Endodermal cell (in vitro differentiated cells): ENCODE results near the gene NFATC2. TPM values are rescaled to one million over a fixed set of nuclear protein-coding genes. Genes with fewer than 3 reads are reported as not detected.

Experiments used
- DNase-seq: peaks from one replicate; pipeline ENCODE4 v3.0.0-alpha.2; 2017
- H3K27ac ChIP-seq: 2 replicates; pipeline ENCODE4 v1.5.1; 2013; ENCODE audit warnings: mild to moderate bottlenecking, low read depth, low read length, moderate library complexity
- H3K27me3 ChIP-seq: 2 replicates; pipeline ENCODE4 v1.6.1; 2013; ENCODE audit warnings: mild to moderate bottlenecking, low read length, moderate library complexity; ENCODE audit not compliant: insufficient read depth, control insufficient read depth, poor library complexity, severe bottlenecking
- H3K36me3 ChIP-seq: 2 replicates; pipeline ENCODE4 v1.7.0; 2013; ENCODE audit warnings: mild to moderate bottlenecking, low read length, moderate library complexity; ENCODE audit not compliant: control insufficient read depth, insufficient read depth
- H3K4me1 ChIP-seq: one replicate; pipeline ENCODE4 v1.7.0; 2013; ENCODE audit warnings: low read length; ENCODE audit not compliant: control insufficient read depth, insufficient read depth
- H3K4me3 ChIP-seq: 2 replicates; pipeline ENCODE4 v1.5.1; 2013; ENCODE audit warnings: mild to moderate bottlenecking, low read length, moderate library complexity
- H3K9ac ChIP-seq: 2 replicates; pipeline ENCODE4 v1.6.1; 2013; ENCODE audit warnings: mild to moderate bottlenecking, low read length, moderate library complexity; ENCODE audit not compliant: poor library complexity, severe bottlenecking; ENCODE audit errors: extremely low read depth
- H3K9me3 ChIP-seq: 2 replicates; pipeline ENCODE4 v1.6.1; 2013; ENCODE audit warnings: mild to moderate bottlenecking, low read length, moderate library complexity; ENCODE audit not compliant: control insufficient read depth
- H3K27ac Mint-ChIP-seq: 2 replicates; pipeline ENCODE4 v1.8.0; 2020; ENCODE audit warnings: mixed read lengths
- H3K27me3 Mint-ChIP-seq: 2 replicates; pipeline ENCODE4 v1.8.0; 2021; ENCODE audit warnings: mild to moderate bottlenecking, mixed read lengths; ENCODE audit not compliant: insufficient read depth
- H3K36me3 Mint-ChIP-seq: 2 replicates; pipeline ENCODE4 v1.8.0; 2020; ENCODE audit warnings: low read depth, mixed read lengths
- H3K4me1 Mint-ChIP-seq: 2 replicates; pipeline ENCODE4 v1.8.0; 2020; ENCODE audit warnings: mixed read lengths
- H3K4me3 Mint-ChIP-seq: 2 replicates; pipeline ENCODE4 v1.8.0; 2020; ENCODE audit warnings: mild to moderate bottlenecking, moderate library complexity, mixed read lengths
- H3K9me3 Mint-ChIP-seq: 2 replicates; pipeline ENCODE4 v1.8.0; 2020; ENCODE audit warnings: mild to moderate bottlenecking, mixed read lengths
- WGBS, 2 experiments: methylation state at CpG; one replicate each; pipeline versions ENCODE4 v1.1.5 to v1.1.7; 2013; ENCODE audit warnings: missing lambda C conversion rate in 2 of 2, mixed read lengths in 1 of 2; ENCODE audit not compliant: insufficient coverage in 1 of 2, insufficient read length in 1 of 2; 5-methylcytosine and 5-hydroxymethylcytosine counted together
- total RNA-seq, 2 donors: library from RNA; stranded (reverse); fragmentation: NEBNext Ultra II Directional in 1 of 2; extraction: Animal tissue kit (Norgen Biotek cat#: 25700) in 1 of 2; gene quantifications; 2 replicates in 1 of 2; 3 replicates in 1 of 2; pipeline ENCODE4 v1.2.1, GENCODE V29; 2021
- TF ChIP-seq, protein P1 (sequence below): fragments of 200-600 bp; sonication (generic); conservative IDR thresholded peaks from 2 replicates; pipeline ENCODE4 v1.5.0; 2021; ENCODE audit warnings: antibody characterized with exemption, mild to moderate bottlenecking

NFATC2 gene
- total RNA-seq, 2 donors from 2014 or later, result 1.5 to 2.1 TPM

DNA sequence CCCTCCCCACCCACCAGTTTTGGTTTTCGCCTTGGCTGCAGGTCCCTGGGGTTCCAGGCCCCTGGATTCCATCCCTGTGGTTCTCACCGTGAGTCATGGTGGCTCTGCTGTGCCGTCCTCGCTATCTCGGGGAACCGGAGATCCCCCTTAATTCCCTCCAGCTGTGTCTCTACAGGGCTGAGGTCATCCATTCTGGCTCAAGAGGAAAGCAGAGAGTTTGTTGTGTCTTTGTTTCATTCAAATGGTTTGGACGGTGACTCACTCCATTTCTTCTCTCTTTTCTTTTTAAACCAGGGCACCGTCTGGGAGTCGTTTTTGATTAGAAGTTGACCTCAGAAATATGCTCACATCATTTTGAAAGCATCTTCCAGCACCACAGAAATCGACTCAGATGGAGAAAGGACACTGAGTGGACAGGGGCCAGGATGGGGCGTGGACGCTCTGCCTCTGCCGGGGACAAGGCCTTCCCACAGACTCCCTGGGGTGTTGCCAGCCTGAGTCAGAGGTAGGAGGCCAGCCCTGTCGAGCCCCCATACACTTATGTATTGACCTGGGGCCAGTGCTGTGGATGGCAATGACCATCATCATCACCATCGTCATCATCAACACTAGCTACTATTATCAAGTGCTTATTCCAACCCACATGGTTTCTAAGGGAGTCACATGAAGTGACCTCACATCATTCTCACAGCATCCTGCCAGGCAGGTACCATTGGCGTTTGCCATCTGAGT is 176.2 kb downstream of the NFATC2 start:
- peaks cover 9% of the 10 kb centered on the region for H3K4me1 Mint-ChIP-seq
- Histone ChIP-seq H3K27me3 (peaks cover 11% of the 10 kb centered on the region), H3K27ac (peak overlapping the region; percentile 32), H3K9me3 (peaks cover 29% of the 10 kb centered on the region), H3K36me3 (no peaks in the 10 kb centered on the region), H3K9ac (no peak overlapping the region), H3K4me1 (no peaks in the 10 kb centered on the region), H3K4me3 (no peak overlapping the region)
- WGBS, 2 experiments, result 82 to 87% methylated on average over 6 to 16 of the region's 16 CpGs
- H3K4me3 Mint-ChIP-seq, result no peak overlapping the region
- TF ChIP-seq, protein P1, sequence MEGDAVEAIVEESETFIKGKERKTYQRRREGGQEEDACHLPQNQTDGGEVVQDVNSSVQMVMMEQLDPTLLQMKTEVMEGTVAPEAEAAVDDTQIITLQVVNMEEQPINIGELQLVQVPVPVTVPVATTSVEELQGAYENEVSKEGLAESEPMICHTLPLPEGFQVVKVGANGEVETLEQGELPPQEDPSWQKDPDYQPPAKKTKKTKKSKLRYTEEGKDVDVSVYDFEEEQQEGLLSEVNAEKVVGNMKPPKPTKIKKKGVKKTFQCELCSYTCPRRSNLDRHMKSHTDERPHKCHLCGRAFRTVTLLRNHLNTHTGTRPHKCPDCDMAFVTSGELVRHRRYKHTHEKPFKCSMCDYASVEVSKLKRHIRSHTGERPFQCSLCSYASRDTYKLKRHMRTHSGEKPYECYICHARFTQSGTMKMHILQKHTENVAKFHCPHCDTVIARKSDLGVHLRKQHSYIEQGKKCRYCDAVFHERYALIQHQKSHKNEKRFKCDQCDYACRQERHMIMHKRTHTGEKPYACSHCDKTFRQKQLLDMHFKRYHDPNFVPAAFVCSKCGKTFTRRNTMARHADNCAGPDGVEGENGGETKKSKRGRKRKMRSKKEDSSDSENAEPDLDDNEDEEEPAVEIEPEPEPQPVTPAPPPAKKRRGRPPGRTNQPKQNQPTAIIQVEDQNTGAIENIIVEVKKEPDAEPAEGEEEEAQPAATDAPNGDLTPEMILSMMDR, result no peak
- DNase-seq, result no peak
- H3K36me3 Mint-ChIP-seq, result peaks cover 1% of the 10 kb centered on the region
- H3K27ac Mint-ChIP-seq, result no peak overlapping the region
- peaks cover 24% of the 10 kb centered on the region for H3K9me3 Mint-ChIP-seq
- peaks cover 21% of the 10 kb centered on the region for H3K27me3 Mint-ChIP-seq

- H3K27ac ChIP-seq, result peak overlapping the region; percentile 32
These were observed 176.8 kb downstream of the NFATC2 start for GRCh38 chr20:51365670-51366069.

DNA sequence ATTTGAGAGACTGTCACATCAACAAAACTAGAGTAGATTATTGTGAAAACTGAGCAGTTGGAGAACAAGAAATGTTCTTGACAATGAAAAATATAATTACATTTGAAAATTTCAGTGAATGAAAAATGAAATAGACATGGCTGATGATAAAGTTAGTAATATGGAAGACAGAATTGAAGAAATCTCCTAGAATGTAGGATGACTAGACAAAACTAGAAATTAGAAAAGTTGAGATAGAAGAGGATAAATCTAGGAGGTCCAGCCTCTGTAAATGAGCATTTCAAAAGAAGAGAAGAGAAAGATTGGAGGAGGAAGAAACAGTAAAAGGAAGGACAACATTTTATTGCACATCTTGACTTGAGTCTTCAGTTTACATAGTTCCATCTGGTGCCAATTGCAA is 178.7 kb downstream of the NFATC2 start:
- H3K4me3 ChIP-seq, result no peak overlapping the region
- H3K9me3 ChIP-seq, result peaks cover 29% of the 10 kb centered on the region
- peaks cover 24% of the 10 kb centered on the region for H3K9me3 Mint-ChIP-seq
- H3K27ac Mint-ChIP-seq, result no peak overlapping the region
- H3K27ac ChIP-seq, result no peak overlapping the region
- H3K4me1 ChIP-seq, result no peaks in the 10 kb centered on the region
- no peak for DNase-seq
- TF ChIP-seq, protein P1, result no peak
- no peaks in the 10 kb centered on the region for H3K27me3 ChIP-seq
- H3K9ac ChIP-seq, result no peak overlapping the region
- H3K36me3 Mint-ChIP-seq, result peaks cover 1% of the 10 kb centered on the region
- no peak overlapping the region for H3K4me3 Mint-ChIP-seq
- H3K36me3 ChIP-seq, result no peaks in the 10 kb centered on the region
- peaks cover 13% of the 10 kb centered on the region for H3K27me3 Mint-ChIP-seq
- H3K4me1 Mint-ChIP-seq, result peaks cover 9% of the 10 kb centered on the region

More at GRCh38 chr20:51365670-51366069, 176.8 kb downstream of the NFATC2 start:
- peaks cover 21% of the 10 kb centered on the region for H3K27me3 Mint-ChIP-seq
- H3K9ac ChIP-seq, result no peak overlapping the region
- WGBS, 2 experiments, result 93 to 97% methylated on average over 2 to 3 of the region's 3 CpGs
- H3K9me3 Mint-ChIP-seq, result peaks cover 24% of the 10 kb centered on the region
- H3K36me3 Mint-ChIP-seq, result peaks cover 1% of the 10 kb centered on the region
- H3K4me3 ChIP-seq, result no peak overlapping the region
- peaks cover 9% of the 10 kb centered on the region for H3K4me1 Mint-ChIP-seq
- H3K27me3 ChIP-seq, result peaks cover 5% of the 10 kb centered on the region
- TF ChIP-seq, protein P1, result no peak
- H3K27ac Mint-ChIP-seq, result no peak overlapping the region
- H3K9me3 ChIP-seq, result peaks cover 29% of the 10 kb centered on the region
- no peak overlapping the region for H3K4me3 Mint-ChIP-seq
- H3K36me3 ChIP-seq, result no peaks in the 10 kb centered on the region
- no peaks in the 10 kb centered on the region for H3K4me1 ChIP-seq
- DNase-seq, result no peak
